SK-N-SH treated with all-trans-retinoic acid at 6 μM for 48 hours (cell line): Measurements from ENCODE around the gene COX14.

Experiments used
- ATAC-seq: fragments of 200-7000 bp; cut with Tn5 transposase; 3 replicates; pipeline ENCODE4 v1.9.1; 2020; ENCODE audit warnings: mild to moderate bottlenecking, moderate library complexity
- ARNTL ChIP-seq: fragments of 450-650 bp; formaldehyde crosslinking; IDR thresholded peaks from 2 replicates; pipeline ENCODE4 v1.5.0; 2020; ENCODE audit warnings: low read depth, mild to moderate bottlenecking, moderate library complexity, borderline replicate concordance
- BACH2 ChIP-seq: fragments of 250-450 bp; sonication (Bioruptor Pico); IDR thresholded peaks from 2 replicates; pipeline ENCODE4 v1.9.0; 2021; ENCODE audit warnings: mild to moderate bottlenecking, borderline replicate concordance
- CREB5 ChIP-seq: fragments of 250-450 bp; sonication (Bioruptor Pico); IDR thresholded peaks from 2 replicates; pipeline ENCODE4 v1.5.1; 2020; ENCODE audit warnings: low read depth, mild to moderate bottlenecking, moderate library complexity
- CSDC2 ChIP-seq: fragments of 250-450 bp; sonication (Bioruptor Pico); IDR thresholded peaks from 2 replicates; pipeline ENCODE4 v1.5.0; 2020; ENCODE audit warnings: mild to moderate bottlenecking, moderate library complexity
- ESRRG ChIP-seq: fragments of 250-450 bp; sonication (Bioruptor Pico); IDR thresholded peaks from 2 replicates; pipeline ENCODE4 v1.6.1; 2021; ENCODE audit warnings: mild to moderate bottlenecking
- GLIS3 ChIP-seq: fragments of 250-450 bp; sonication (Bioruptor Pico); IDR thresholded peaks from 2 replicates; pipeline ENCODE4 v1.5.0; 2020; ENCODE audit warnings: mild to moderate bottlenecking, moderate library complexity
- ISL1 ChIP-seq: fragments of 250-450 bp; sonication (Bioruptor Pico); IDR thresholded peaks from 2 replicates; pipeline ENCODE4 v2.1.2; 2022; ENCODE audit warnings: mild to moderate bottlenecking, moderate library complexity
- OSR1 ChIP-seq: fragments of 250-450 bp; sonication (Bioruptor Pico); IDR thresholded peaks from 2 replicates; pipeline ENCODE4 v1.8.0; 2022; ENCODE audit warnings: moderate library complexity, mild to moderate bottlenecking, inconsistent platforms
- PPARA ChIP-seq: fragments of 250-450 bp; sonication (Bioruptor Pico); IDR thresholded peaks from 2 replicates; pipeline ENCODE4 v1.5.0; 2020; ENCODE audit warnings: mild to moderate bottlenecking, borderline replicate concordance
- RARB ChIP-seq: fragments of 250-450 bp; sonication (Bioruptor Pico); IDR thresholded peaks from 2 replicates; pipeline ENCODE4 v1.8.0; 2021; ENCODE audit warnings: mild to moderate bottlenecking, moderate library complexity
- SNAI2 ChIP-seq: fragments of 250-450 bp; sonication (Bioruptor Pico); IDR thresholded peaks from 2 replicates; pipeline ENCODE4 v1.5.0; 2020; ENCODE audit warnings: mild to moderate bottlenecking, moderate library complexity
- TCF4 ChIP-seq: fragments of 250-450 bp; sonication (Bioruptor Pico); IDR thresholded peaks from 2 replicates; pipeline ENCODE4 v1.8.0; 2021; ENCODE audit warnings: mild to moderate bottlenecking, moderate library complexity, borderline replicate concordance
- TOX ChIP-seq: fragments of 250-450 bp; sonication (Bioruptor Pico); IDR thresholded peaks from 2 replicates; pipeline ENCODE4 v1.8.0; 2021; ENCODE audit warnings: mild to moderate bottlenecking, moderate library complexity, borderline replicate concordance
- TSHZ2 ChIP-seq: fragments of 250-450 bp; sonication (Bioruptor Pico); IDR thresholded peaks from 2 replicates; pipeline ENCODE4 v1.5.0; 2020; ENCODE audit warnings: mild to moderate bottlenecking, moderate library complexity
- ZC3H10 ChIP-seq: fragments of 250-450 bp; sonication (Bioruptor Pico); IDR thresholded peaks from 2 replicates; pipeline ENCODE4 v1.5.1; 2021; ENCODE audit warnings: mild to moderate bottlenecking, moderate library complexity
- ZFP3 ChIP-seq: fragments of 250-450 bp; sonication (Bioruptor Pico); IDR thresholded peaks from 2 replicates; pipeline ENCODE4 v1.5.0; 2020; ENCODE audit warnings: mild to moderate bottlenecking, moderate library complexity
- ZNF565 ChIP-seq: fragments of 450-650 bp; formaldehyde crosslinking; conservative IDR thresholded peaks from 2 replicates; pipeline ENCODE4 v1.5.0; 2020; ENCODE audit warnings: low read depth, mild to moderate bottlenecking, moderate library complexity
- ZNF70 ChIP-seq: fragments of 450-650 bp; formaldehyde crosslinking; IDR thresholded peaks from 2 replicates; pipeline ENCODE4 v1.5.0; 2020; ENCODE audit warnings: mild to moderate bottlenecking, moderate library complexity
- ZNF8 ChIP-seq: fragments of 450-650 bp; formaldehyde crosslinking; IDR thresholded peaks from 2 replicates; pipeline ENCODE4 v1.5.0; 2020; ENCODE audit warnings: mild to moderate bottlenecking, moderate library complexity
- TF ChIP-seq, protein P1 (sequence below): fragments of 250-450 bp; sonication (Bioruptor Pico); IDR thresholded peaks from 2 replicates; pipeline ENCODE4 v1.5.1; 2021; ENCODE audit warnings: mild to moderate bottlenecking, moderate library complexity
- TF ChIP-seq, protein P2 (sequence below): fragments of 250-450 bp; sonication (Bioruptor Pico); IDR thresholded peaks from 2 replicates; pipeline ENCODE4 v1.8.0; 2021; ENCODE audit warnings: low read depth, mild to moderate bottlenecking, moderate library complexity, borderline replicate concordance

Gene COX14

DNA sequence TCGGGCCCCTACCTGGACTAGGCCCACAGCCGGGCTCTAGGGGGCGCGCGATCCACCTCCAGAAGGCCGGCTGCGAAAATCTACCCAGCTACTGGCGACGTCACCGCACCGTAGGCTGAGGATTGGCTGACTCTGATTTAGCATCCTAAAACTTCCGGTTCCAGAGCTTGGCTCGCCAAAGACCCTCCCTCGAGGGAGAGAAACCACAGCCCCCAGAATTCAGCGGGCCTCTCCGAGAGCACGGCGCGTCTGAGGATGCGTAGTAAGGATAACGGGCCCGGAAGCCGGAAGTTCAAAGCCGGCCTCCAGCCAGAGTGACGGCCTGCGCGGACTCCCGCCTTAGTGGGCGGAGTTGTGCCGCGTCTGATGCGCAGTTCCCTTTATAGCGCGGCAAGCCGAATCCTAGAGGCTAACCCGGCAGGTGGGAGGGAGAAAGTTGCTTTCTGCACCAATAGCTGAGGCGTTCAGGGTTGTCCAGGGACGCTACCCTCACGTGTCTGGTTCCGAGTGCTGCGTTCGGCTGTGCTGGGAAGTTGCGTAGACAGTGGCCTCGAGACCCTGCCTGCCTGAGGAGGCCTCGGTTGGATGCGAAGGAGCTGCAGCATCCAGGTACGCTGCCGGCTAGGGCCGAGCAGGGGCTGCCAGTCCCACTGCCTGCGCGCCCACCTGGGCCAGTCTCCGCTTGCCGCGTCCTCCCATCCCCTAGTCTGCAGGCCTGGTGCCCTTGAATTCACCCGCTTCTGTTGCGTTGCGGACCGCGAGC lies at the start of gene COX14:
Gene COX14, plus strand, starts transcription at position 544 of the 763 bp plus-strand sequence. CDS start 7,808 bp downstream, outside the sequence.
- ATAC-seq, result peak; percentile 94
- no peak for TF ChIP-seq CSDC2 (CRISPR knock-in tag)
- no peak for TF ChIP-seq CREB5 (CRISPR knock-in tag)
- no peak for TF ChIP-seq TSHZ2 (CRISPR knock-in tag)
- 0 out of 2 replicates have a peak, but pooled peaks have one; percentile 14 for TF ChIP-seq ZFP3
- TF ChIP-seq, all 23 proteins: peak for 1

DNA sequence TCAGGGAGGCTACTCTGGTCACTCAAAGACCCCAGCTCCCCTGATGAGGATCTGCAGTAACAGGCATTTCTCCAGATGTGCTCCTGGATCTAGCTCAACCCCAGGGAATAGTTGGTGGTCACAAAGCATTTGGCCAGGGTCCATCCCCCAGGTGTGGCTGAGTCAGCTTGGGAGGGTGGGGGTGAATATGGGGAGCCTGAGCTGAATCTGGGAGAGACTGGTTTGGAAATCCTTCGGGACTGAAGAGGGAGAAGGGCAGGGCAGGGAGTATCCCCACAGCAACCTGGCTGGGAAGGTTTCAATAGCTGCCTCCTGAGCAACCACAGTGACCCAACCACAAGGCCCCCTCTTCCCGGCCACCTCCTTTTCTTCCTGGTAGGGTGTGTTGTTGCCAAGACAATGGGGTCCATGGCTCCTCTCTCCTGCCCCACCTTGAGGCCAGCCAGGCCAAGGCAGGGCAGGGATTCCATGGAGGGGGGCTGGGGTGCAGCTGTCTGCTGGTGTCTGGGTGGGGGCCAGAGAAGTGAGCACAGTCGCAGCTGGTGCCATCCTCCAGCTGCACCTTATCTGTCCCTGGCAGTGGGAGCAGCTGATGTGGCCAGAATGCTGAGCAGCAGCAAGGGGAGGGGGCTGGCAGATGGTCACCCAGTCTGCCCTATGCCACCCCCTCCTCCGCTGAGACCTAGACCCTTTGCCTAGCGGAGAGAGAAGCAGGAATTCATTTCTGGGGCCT lies 49.1 kb upstream of the COX14 start:
- TF ChIP-seq CSDC2 (CRISPR knock-in tag) (no peak), ZNF70 (CRISPR knock-in tag) (no peak), ZNF565 (CRISPR knock-in tag) (no peak), ARNTL (CRISPR knock-in tag) (no peak), OSR1 (CRISPR knock-in tag) (no peak), ZNF8 (CRISPR knock-in tag) (no peak), RARB (CRISPR knock-in tag) (no peak), GLIS3 (CRISPR knock-in tag) (no peak), ZC3H10 (no peak), ZFP3 (no peak), PPARA (CRISPR knock-in tag) (no peak), TOX (CRISPR knock-in tag) (no peak), TSHZ2 (CRISPR knock-in tag) (no peak), TCF4 (CRISPR knock-in tag) (no peak), ESRRG (no peak), CREB5 (CRISPR knock-in tag) (no peak)
- TF ChIP-seq, protein P1, sequence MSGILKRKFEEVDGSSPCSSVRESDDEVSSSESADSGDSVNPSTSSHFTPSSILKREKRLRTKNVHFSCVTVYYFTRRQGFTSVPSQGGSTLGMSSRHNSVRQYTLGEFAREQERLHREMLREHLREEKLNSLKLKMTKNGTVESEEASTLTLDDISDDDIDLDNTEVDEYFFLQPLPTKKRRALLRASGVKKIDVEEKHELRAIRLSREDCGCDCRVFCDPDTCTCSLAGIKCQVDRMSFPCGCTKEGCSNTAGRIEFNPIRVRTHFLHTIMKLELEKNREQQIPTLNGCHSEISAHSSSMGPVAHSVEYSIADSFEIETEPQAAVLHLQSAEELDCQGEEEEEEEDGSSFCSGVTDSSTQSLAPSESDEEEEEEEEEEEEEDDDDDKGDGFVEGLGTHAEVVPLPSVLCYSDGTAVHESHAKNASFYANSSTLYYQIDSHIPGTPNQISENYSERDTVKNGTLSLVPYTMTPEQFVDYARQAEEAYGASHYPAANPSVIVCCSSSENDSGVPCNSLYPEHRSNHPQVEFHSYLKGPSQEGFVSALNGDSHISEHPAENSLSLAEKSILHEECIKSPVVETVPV (CRISPR knock-in tag), result no peak
- no peak for ATAC-seq

- ATAC-seq, result no peak
- TF ChIP-seq, protein P2, sequence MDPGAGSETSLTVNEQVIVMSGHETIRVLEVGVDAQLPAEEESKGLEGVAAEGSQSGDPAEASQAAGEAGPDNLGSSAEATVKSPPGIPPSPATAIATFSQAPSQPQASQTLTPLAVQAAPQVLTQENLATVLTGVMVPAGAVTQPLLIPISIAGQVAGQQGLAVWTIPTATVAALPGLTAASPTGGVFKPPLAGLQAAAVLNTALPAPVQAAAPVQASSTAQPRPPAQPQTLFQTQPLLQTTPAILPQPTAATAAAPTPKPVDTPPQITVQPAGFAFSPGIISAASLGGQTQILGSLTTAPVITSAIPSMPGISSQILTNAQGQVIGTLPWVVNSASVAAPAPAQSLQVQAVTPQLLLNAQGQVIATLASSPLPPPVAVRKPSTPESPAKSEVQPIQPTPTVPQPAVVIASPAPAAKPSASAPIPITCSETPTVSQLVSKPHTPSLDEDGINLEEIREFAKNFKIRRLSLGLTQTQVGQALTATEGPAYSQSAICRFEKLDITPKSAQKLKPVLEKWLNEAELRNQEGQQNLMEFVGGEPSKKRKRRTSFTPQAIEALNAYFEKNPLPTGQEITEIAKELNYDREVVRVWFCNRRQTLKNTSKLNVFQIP (CRISPR knock-in tag), result no peak
- TF ChIP-seq ISL1 (CRISPR knock-in tag), result no peak
- TF ChIP-seq ARNTL (CRISPR knock-in tag), result no peak
- no peak for TF ChIP-seq GLIS3 (CRISPR knock-in tag)
- no peak for TF ChIP-seq ESRRG
- no peak for TF ChIP-seq TSHZ2 (CRISPR knock-in tag)
- TF ChIP-seq BACH2, result no peak
- TF ChIP-seq PPARA (CRISPR knock-in tag), result no peak
- no peak for TF ChIP-seq SNAI2 (CRISPR knock-in tag)
Observed at GRCh38 chr12:50065726-50066310, 46.2 kb upstream of the COX14 start.
